Measurements from ENCODE around the gene ZNF44.
A peak's percentile ranks its signal among the peaks of the same experiment; 100 is the strongest.
"Not testable (repeated sequence)": the region's sequence is repeated elsewhere in the genome, so short reads cannot be mapped to it uniquely, and the experiment has no call there.

ZNF44 gene

DNA sequence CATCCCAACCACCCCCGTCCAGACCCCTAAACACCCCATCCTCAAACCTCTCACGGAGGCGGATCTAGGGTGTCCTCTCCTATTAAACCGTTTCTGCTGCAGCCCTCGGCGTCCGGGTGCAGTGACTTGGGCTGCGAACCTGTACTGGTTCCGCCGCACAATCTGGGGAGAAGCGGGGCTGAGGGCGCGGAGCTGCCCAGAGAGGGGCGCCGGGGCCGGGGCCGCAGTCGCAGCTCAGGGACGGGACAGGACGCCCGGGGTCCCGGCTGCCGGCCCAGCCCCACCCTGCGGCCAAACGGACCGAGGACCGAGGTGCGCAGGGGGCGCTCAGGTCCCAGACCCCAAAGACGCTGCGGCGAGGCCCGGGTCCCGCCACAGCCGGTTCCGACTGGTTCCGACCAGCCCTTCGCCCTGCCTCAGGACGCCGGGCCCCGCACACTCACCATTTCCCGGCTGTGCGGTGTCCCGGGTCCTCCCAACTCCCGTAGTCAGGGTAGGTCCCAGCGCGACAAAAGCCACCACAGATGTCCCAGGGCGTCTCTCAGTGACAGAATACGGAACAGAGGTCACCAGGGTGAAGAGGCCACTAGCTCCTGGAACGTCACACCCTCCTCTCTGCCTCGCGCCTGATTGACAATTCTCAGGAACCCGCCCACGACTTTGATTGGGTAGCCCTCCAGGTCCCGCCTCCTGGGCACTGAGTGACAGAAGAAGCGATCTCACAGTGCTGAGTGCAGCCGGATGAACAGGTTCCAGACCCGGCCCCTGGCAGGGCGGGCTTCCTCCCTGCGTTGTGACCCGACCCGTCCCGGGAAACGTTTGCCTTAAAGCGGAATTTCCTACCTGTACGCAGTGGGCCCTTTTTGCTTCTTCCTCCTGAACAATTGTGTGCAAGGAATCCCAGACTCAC lies at the start of gene ZNF44:
Gene ZNF44 (minus strand): TSS at position 635 of the 910 bp plus-strand sequence. CDS start 189 bp downstream, at position 446.
- peak; percentile 94 for DNase-seq

DNA sequence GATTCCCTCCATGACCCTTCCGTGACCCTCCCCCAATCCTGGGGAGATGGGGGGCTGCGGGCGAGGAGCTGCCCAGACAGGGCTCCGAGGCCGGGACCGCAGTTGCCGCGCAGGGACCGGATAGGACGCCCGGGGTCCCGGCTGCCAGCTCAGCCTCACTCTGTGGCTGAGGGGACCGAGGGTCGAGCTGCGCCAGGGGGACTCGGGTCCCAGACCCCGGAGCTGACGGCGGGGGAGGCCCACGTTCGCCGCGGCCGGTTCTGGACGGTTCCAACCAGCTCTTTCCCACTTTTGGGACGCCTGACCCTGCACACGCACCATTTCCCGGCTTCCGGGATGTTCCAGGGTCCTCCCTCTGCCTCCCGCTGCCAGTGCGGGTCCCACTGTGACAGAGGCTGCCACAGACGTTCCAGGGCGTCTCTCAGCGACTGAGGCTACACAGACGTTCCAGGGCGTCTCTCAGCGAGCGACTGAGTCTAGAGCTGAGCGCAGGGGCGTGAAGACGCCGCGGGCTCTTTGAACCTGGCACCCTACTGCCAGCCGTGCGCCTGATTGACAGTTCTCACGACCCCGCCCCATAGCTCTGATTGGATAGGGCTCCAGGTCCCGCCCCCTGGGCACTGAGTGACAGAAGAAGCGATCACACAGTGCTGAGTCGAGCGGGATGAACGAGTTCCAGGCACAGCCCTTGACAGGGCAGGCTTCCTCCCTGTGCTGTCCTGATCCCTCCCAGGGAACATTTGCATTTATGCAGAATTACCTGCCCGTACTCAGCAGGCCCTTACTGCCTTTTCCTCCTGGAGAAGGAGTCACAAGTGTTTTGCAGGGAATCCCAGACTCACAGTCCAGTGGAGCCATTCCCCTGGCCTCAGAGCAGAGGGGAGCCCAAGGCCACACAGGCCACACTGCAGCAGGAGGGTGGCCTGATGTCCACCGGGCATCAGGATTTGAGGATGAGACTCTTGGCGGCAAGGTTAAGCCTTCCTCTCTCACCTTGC lies 38.8 kb upstream of the ZNF44 start, which contains the start of gene ZNF563:
Gene ZNF563 (minus strand): TSS at position 472 of the 998 bp plus-strand sequence. CDS start 151 bp downstream, at position 321.
- peak; percentile 98 to 99 for DNase-seq

DNA sequence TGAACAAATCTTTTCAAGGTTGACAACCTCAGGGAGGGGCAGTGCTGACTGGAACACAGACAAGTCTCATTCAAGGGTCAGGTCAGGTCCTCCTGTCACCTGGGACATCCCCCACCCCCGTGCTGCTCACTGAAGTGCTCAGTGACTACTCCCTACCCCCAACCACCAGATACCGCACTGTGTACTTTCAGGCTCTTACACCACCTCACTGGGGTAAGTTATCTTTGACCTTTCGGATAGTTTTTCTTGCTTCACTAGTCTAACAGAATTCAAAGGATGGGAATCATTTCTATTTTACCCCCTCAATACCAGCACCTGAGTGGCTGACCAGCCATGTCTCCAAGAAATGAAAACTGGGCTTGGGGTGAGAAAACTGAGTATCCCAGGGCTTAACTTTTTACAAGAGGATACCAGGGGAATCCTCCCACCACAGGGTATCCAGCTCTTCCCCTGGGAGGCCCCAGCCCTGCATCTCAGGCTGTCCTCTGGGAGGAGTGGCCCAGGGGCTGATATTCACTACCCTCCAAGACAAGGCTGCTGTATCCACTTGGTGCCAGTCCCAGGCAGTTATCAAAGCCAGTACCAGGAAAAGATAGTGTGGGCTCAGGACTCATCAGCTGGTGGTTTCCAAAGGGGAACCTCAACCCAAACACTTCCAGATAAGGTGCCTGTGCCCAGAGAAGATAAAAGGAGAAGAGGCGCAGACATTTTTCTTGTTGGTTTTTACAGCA lies 36.7 kb upstream of the ZNF44 start:
- peak; percentile 76 to 82 for DNase-seq

DNA sequence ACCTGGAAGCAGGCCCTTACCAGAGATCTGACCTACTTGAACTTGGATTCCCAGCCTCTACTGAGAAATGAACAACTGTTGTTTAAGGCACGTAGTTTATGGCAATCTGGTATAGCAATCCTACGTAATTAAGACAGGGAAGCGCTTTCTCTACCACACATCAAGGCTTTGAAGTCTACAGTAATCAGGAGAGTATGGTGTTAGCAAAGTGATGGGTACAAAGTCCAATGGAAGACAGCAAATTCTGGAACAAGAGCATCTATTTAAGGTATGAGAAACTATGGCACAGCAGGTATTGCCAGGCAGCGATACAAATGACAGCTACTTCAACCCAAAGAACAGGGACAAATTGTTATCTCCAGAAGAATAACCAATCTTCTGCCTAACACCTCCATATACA lies 35.7 kb upstream of the ZNF44 start:
- DNase-seq, result no peak

DNA sequence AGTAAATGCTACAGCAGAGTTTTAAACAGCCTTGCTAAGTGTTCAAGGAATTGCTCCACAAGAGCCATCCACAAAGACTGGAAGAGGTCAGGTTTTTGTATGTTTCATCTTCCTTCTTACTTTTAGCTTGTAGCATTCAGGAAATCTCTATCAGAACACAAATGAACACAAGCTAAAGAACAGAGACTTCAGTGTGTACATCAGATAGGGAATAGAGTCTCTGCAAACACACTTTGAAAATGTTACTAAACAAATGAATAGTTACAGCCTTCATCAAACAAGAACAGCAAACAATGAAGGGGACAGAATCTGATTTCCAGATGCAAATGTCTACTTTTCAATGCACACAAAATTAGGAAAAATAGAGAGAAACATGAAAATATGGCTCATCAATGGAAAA lies 31.0 kb upstream of the ZNF44 start:
- no peak for DNase-seq

DNA sequence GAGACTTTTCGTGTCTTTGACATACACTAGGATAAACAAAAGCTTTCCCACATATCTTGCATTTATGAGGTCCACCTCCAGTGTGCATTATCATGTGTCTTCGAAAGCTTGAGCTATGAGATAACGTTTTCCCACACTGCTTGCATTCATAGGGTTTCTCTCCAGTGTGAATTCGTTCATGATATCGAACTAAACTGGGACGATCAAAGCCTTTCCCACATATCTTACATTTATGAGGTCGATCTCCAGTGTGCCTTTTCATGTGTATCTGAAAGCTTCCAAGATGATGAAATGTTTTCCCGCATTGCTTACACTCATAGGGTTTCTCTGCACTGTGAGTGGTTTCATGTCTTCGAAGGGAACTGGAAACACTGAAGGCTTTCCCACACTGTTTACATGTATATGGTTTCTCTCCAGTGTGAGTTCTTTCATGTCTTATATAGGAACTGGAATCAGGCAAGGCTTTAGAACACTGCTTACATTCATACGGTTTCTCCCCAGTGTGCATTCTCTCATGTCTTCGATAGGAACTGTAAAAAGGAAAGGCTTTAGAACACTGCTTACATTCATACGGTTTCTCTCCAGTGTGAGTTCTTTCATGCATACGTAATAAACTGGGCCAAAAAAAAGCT lies 24.2 kb upstream of the ZNF44 start:
- DNase-seq, result no peak

DNA sequence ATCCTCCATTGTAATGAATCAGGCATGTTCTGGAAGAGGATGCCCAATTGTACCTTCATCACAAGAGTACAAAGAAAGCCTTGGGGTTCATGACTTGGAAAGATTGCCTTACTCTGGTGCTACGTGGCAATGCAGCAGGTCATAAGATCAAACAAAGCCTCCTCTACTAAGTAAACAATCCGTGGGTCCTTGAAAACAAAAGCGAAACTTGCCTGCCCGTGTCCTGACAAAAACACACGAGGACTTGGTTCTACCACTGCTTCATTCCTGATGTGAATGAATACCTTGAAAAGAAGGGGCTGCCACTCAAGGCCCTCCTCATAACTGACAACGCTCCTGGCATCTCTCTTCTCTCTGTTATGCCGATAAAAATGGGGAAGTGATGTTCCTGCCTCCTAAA lies 19.9 kb upstream of the ZNF44 start:
- no peak for DNase-seq

DNA sequence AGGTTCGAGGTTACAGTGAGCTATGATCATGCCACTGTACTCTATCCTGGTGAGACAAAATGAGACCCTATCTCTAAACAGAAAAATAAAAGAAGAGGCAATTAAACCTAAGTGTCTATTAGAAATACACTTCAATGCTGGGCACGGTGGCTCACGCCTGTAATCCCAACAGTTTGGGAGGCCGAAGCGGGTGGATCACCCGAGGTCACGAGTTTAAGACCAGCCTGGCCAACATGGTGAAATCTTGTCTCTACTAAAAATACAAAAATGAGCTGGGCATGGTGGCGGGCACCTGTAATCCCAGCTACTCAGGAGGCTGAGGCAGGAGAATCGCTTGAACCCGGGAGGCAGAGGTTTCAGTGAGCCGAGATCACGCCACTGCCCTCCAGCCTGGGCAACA lies 14.2 kb upstream of the ZNF44 start:
- DNase-seq, result not testable (repeated sequence)

DNA sequence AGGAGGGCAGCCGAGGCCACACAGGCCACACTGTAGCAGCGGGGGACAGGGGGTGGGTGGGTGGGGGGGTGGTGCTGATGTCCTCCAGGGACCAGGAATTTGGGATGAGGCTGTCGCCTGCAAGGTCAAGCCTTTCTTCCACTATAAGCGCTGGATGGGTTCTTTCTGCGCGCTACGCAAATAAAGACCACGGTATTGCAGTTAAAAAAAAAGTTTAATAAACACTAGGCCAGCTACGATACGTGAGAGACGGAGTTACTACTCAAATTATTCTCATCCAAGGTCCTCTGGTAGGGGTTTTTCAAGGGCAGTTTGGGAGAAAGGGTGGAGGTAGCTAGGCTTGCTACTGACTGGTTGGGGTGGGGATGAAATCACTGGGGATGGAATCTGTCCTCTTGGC lies 508 bp upstream of the ZNF44 start:
- DNase-seq, result no peak

DNA sequence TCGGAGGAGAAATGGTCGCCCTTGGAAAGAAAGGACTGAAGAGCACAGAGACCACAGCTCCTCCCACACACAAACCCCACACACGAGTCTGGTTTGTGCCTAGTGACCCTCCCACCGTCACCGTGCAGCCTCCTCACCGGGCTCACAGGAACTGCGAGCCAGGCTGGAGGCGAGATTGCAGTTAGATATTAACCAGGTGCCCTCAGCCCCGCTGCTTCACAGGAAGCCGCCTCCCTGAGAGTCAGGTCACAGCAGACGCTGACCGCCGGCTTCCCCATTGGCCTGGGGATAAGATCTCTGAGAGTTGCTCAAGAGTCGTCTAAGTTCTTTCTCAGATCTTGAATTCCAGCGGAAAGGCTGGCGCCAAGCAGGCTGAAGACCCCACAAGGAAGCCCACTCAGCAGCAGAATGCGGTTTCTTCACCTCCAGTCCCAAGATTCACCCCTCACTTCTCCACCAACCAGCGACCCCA lies 870 bp downstream of the ZNF44 start:
- DNase-seq, result peak; percentile 24 to 26

DNA sequence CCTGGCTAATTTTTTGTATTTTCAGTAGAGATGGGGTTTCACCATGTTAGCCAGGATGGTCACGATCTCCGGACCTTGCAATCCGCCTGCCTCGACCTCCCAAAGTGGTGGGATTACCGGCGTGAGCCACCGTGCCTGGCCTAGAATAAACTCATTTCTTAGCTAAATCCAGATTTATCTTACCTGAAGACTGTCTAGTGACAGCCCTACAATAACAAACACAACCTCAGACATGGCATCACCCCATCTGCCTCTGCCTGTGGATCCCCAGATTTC lies 5.0 kb downstream of the ZNF44 start:
- DNase-seq, result no peak

DNA sequence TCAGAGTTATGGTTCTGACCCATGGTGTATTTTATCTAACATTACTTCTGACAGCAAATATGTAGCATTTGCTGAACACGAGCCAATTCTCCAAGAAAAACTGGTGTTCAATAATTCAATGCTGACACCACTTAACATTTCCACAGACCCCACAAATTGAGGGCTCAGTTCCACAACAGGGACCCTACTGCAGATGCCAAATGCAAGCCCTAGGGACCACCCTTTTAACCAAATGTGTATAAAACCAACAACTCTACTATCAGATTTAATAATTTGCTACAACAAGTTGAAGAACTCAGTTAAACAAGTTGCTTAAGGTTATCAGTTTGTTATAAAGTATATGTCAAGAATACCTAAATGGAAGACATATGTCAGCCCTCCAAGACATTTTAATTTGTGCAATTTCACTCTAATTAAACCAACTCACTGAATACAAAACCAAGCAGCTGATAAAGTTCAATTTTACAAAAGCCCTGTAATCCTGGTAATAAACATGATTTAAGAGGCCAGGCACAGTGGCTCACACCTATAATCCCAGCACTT lies 6.7 kb downstream of the ZNF44 start:
- DNase-seq, result no peak

DNA sequence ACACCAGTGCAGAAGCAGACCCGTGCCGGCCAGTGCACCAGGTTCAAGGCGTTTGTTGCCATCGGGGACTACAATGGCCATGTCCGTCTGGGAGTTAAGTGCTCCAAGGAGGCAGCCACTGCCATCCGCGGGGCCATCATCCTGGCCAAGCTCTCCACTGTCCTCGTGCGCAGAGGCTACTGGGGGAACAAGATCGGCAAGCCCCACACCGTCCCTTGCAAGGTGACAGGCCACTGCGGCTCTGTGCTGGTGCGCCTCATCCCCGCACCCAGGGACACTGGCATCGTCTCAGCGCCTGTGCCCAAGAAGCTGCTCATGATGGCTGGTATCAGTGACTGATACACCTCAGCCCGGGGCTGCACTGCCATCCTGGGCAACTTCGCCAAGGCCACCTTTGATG lies 10.1 kb downstream of the ZNF44 start:
- no peak for DNase-seq

DNA sequence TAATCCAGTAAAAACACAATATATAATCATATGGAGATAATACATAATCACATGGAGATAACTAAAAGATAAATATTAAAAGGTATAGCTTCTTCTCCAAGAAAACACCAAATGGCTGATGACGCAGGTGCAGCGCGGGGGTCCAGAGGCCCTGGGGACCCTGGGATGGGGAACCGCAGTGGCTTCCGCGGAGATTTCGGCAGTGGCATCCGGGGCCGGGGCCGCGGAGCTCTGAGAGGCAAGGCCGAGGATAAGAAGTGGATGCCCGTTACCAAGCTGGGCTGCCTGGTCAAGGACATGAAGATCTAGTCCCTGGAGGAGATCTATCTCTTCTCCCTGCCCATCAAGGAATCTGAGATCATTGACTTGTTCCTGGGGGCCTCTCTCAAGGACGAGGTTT lies 10.5 kb downstream of the ZNF44 start:
- DNase-seq, result no peak

DNA sequence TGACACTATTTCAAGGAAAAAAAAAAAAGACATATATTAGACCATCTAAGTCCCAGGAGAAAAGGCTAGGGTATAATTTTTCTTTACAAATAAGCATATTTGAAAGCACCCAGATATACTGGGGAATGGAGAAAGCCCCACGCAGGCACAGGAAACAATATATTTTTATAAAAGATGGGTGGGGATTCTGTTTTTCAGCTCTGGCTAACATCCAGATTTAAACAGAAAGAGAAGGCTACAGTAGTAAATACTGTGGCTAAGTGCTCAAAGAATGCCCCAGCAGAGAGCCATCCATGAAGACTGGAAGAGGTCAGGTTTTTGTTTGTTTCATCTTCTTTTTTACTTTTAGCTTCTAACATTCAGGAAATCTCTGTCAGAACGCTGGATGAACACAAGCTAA lies 16.0 kb downstream of the ZNF44 start:
- no peak for DNase-seq

DNA sequence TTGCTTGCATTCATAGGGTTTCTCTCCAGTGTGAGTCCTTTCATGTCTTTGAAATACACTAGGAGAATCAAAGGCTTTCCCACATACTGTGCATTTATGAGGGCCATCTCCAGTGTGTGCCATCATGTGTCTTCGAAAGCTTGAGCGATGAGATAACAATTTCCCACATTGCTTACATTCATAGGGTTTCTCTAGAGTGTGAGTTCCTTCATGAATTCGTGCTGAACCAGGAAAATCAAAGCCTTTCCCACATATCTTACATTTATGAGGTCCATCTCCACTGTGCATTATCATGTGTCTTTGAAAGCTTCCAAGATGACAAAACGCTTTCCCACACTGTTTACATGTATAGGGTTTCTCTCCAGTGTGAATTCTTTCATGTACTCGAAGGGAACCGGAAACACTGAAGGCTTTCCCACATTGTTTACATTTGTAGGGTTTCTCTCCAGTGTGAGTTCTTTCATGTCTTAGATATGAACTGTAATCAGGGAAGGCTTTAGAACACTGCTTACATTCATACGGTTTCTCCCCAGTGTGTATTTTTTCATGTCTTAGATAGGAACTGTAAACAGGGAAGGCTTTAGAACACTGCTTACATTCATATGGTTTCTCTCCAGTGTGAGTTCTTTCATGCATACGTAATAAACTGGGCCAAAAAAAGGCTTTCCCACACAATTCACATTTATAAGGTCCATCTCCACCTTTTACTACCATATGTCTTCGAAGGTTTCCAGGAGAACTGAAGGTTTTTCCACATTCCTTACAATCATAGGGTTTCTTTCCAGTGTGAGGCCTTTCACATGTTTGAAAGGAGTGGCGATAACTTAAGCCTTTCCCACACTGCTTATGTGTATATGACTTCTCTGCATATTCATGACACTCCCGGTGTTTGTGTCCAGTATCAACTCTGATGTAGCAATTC lies 21.4 kb downstream of the ZNF44 start:
- no peak for DNase-seq

DNA sequence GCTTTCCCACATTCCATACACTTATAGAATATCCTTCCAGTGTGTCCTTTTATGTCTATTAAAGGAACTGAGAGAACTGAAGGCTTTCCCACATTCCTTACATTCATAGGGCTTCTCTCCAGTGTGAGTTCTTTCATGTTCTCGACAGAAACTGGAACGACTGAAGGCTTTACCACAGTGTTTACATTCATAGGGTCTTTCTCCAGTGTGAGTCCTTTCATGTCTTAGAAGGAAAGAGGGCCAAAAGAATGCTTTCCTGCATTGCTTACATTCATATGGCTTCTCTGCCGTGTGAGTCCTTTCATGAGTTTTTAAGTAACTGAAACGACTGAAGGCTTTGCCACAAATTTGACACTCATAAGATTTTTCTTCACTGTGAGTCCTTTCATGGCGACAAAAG lies 22.3 kb downstream of the ZNF44 start:
- DNase-seq, result no peak

DNA sequence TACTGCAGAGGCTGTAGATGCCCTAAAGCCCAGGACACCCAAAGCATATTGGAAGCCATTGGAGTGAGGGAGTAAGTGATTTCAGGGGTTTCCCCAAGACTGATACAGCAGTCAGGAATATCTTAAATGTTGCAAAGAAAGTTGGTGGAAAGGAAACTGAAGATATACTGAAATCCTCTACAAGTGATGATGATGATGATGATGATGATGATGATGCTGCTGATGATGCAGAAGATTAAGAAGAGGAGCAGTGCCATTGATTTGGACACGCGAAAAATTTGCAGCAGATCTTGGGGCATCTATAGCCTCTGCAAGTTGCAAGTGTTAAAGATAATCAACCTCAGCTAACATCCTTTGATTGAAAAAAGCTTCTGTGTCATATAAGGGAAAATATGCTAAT lies 23.8 kb downstream of the ZNF44 start:
- no peak for DNase-seq

DNA sequence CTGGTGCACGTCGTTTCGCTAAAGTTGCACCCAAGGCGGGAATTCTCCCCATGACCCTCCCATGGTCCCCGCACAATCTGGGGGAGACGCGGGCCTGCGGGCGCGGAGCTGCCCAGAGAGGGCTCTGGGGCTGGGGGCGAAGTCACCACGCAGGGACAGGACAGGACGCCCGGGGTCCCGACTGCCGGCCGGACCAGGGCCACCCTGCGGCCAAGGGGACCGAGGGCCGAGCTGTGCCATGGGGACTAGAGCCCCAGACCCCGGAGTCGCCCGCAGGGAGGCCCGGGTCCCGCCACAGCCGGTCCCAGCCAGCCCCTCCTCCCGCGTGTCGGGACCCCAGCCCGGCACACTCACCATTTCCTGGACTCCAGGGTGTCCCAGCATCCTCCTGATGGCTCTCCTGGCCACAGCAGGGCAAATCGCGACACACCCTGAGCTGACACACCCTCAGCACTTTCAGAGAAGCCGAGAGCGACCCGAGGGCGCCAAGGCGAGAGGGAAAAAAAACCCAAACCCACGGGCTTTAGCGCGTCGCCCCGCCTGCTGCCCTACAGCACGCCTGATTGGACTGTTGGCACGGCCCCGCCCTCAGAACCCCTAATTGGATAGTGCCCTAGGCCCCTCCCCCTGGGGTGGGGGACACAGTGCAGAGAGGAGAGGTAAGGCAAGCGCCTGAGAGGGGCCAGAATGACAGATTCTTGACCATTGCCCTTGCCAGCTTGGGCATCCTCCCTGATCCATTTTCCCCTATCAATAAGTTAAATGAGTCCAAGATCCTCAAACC lies 28.6 kb downstream of the ZNF44 start:
- DNase-seq, result no peak

DNA sequence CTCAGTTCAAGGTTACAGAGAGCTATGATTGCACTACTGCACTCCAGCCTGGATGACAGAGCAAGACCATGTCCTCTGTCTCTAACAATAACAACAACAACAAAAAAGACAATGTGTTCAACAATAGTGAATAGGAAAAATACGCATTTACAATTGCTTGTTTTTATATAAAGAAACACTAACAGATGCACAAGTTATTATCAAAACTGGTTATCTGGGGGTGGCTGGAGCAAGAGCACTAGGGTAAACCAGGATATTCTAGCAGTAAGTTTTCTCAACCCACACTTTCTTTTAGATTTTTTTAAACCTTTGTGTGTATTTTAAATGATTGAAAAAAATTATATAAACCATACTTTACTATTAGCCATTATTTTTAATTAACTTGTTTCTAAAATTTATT lies 33.1 kb downstream of the ZNF44 start:
- no peak for DNase-seq
